Karpas-422 (cell line): ENCODE measurements around the gene DHCR7. TPM values are rescaled to one million over a fixed set of nuclear protein-coding genes. Genes with fewer than 3 reads are reported as not detected.

Source experiments
- DNase-seq: peaks from one replicate; pipeline ENCODE4 v3.0.0-alpha.2; 2015
- H2AFZ ChIP-seq: fragments of 200-600 bp; sonication (generic); 2 replicates; pipeline ENCODE4 v1.6.1; 2014; ENCODE audit warnings: antibody characterized with exemption, low read length, mixed read lengths
- H3K27ac ChIP-seq: fragments of 200-600 bp; sonication (generic); 2 replicates; pipeline ENCODE4 v1.5.1; 2014; ENCODE audit warnings: mild to moderate bottlenecking, low read length, moderate library complexity
- H3K27me3 ChIP-seq: fragments of 200-600 bp; sonication (generic); 2 replicates; pipeline ENCODE4 v1.6.1; 2014; ENCODE audit warnings: low read length, mixed read lengths
- H3K36me3 ChIP-seq: fragments of 200-600 bp; sonication (generic); 2 replicates; pipeline ENCODE4 v1.6.1; 2014; ENCODE audit warnings: low read length, mixed read lengths; ENCODE audit not compliant: insufficient read depth
- H3K4me1 ChIP-seq: fragments of 200-600 bp; sonication (generic); 2 replicates; pipeline ENCODE4 v1.6.1; 2014; ENCODE audit warnings: mild to moderate bottlenecking, low read length, mixed read lengths
- H3K4me2 ChIP-seq: fragments of 200-600 bp; sonication (generic); 2 replicates; pipeline ENCODE4 v1.6.1; 2014; ENCODE audit warnings: low read length, low read depth, mild to moderate bottlenecking; ENCODE audit not compliant: poor library complexity, severe bottlenecking
- H3K4me3 ChIP-seq: fragments of 200-600 bp; sonication (generic); 2 replicates; pipeline ENCODE4 v1.5.1; 2014; ENCODE audit warnings: mild to moderate bottlenecking, antibody characterized with exemption, low read length, mixed read lengths
- H3K79me2 ChIP-seq: fragments of 200-600 bp; sonication (generic); 2 replicates; pipeline ENCODE4 v1.6.1; 2014; ENCODE audit warnings: mild to moderate bottlenecking, low read length, mixed read lengths
- H3K9ac ChIP-seq: fragments of 200-600 bp; sonication (generic); 2 replicates; pipeline ENCODE4 v1.6.0; 2014; ENCODE audit warnings: low read length
- H3K9me2 ChIP-seq: fragments of 200-600 bp; sonication (generic), shearing (Covaris generic); replicated peaks from 2 replicates; pipeline ENCODE4 v1.6.0; 2014; ENCODE audit warnings: mild to moderate bottlenecking, low read length, moderate library complexity; ENCODE audit not compliant: insufficient read depth
- H3K9me3 ChIP-seq: fragments of 300-700, 200-600 bp; sonication (generic); 2 replicates; pipeline ENCODE4 v1.6.1; 2014; ENCODE audit warnings: low read length, mixed read lengths
- H4K20me1 ChIP-seq: fragments of 200-600 bp; sonication (generic); 2 replicates; pipeline ENCODE4 v1.6.1; 2014; ENCODE audit warnings: mild to moderate bottlenecking, antibody characterized with exemption, low read length, low read depth; ENCODE audit not compliant: insufficient read depth
- total RNA-seq: library from RNA; depleted of rRNA; stranded (reverse); fragments of >200 nt; shearing (Covaris generic); gene quantifications from 2 replicates; pipeline ENCODE4 v1.2.3, GENCODE V29; 2014; ENCODE audit warnings: low replicate concordance

DHCR7 gene
- total RNA-seq, 1 experiment from 2014 or later: 65.3 TPM

DNA sequence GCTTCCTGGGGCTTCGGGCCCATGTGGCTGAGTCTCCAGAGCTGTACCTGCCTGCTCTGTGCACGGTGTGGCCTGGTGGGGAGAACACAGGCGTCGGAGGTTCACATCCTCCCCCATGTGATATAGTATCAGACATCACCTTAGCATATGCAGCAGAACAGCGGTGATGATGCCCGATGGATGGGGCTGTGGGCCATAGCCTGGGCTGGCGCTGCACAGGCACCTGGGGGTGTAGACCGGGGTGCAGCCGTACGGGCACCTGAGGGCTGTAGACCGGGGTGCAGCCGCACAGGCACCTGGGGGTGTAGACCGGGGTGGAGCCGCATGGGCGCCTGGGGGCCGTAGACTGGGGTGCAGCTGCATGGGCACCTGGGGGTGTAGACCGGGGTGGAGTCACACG lies 34.0 kb upstream of the DHCR7 start:
- peaks cover 14% of the 10 kb centered on the region for H3K36me3 ChIP-seq

GRCh38 chr11:71481101-71481960 lies 33.1 kb upstream of the DHCR7 start:
- H3K4me2 ChIP-seq: no peak overlapping the region
- H3K79me2 ChIP-seq: no peaks in the 10 kb centered on the region
- no peaks in the 10 kb centered on the region for H4K20me1 ChIP-seq
- H3K9ac ChIP-seq: no peak overlapping the region
- no peak overlapping the region for H2AFZ ChIP-seq
- no peak overlapping the region for H3K27ac ChIP-seq
- no peak overlapping the region for H3K4me3 ChIP-seq
- H3K27me3 ChIP-seq: no peaks in the 10 kb centered on the region
- DNase-seq: no peak
- no peaks in the 10 kb centered on the region for H3K9me2 ChIP-seq
- H3K4me1 ChIP-seq: no peaks in the 10 kb centered on the region
- H3K9me3 ChIP-seq: no peaks in the 10 kb centered on the region
- peaks cover 14% of the 10 kb centered on the region for H3K36me3 ChIP-seq

More for the DNA sequence above, 34.0 kb upstream of the DHCR7 start:
- H3K4me2 ChIP-seq: no peak overlapping the region
- no peaks in the 10 kb centered on the region for H3K27me3 ChIP-seq
- no peaks in the 10 kb centered on the region for H3K79me2 ChIP-seq
- H3K9ac ChIP-seq: no peak overlapping the region
- H2AFZ ChIP-seq: no peak overlapping the region
- no peaks in the 10 kb centered on the region for H3K9me3 ChIP-seq
- no peak overlapping the region for H3K4me3 ChIP-seq
- no peaks in the 10 kb centered on the region for H3K4me1 ChIP-seq
- H3K27ac ChIP-seq: no peak overlapping the region
- no peaks in the 10 kb centered on the region for H3K9me2 ChIP-seq
- DNase-seq: no peak
- H4K20me1 ChIP-seq: no peaks in the 10 kb centered on the region

DNA sequence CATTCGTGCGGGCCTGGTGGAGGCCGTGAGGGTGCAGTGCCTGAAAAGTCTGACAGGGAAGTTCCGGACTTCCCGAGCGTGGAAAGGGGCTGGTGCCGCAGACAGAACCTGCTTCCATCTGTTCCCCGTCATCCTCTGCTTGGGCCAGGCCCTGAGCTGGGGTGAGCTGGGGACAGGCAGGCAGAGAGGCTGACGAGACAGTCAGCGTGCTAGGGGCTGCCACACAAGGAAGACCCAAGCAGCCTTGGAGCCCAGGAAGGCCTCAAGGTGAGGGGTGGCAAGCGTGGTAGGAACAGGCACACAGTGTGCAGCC lies 30.3 kb upstream of the DHCR7 start:
- Histone ChIP-seq H2AFZ (no peak overlapping the region), H3K79me2 (no peaks in the 10 kb centered on the region), H3K27ac (no peak overlapping the region), H3K27me3 (no peaks in the 10 kb centered on the region), H3K9me3 (no peaks in the 10 kb centered on the region), H3K36me3 (peaks cover 11% of the 10 kb centered on the region), H3K4me2 (no peak overlapping the region), H4K20me1 (no peaks in the 10 kb centered on the region), H3K9me2 (no peaks in the 10 kb centered on the region), H3K9ac (no peak overlapping the region), H3K4me1 (no peaks in the 10 kb centered on the region), H3K4me3 (no peak overlapping the region)
- no peak for DNase-seq

DNA sequence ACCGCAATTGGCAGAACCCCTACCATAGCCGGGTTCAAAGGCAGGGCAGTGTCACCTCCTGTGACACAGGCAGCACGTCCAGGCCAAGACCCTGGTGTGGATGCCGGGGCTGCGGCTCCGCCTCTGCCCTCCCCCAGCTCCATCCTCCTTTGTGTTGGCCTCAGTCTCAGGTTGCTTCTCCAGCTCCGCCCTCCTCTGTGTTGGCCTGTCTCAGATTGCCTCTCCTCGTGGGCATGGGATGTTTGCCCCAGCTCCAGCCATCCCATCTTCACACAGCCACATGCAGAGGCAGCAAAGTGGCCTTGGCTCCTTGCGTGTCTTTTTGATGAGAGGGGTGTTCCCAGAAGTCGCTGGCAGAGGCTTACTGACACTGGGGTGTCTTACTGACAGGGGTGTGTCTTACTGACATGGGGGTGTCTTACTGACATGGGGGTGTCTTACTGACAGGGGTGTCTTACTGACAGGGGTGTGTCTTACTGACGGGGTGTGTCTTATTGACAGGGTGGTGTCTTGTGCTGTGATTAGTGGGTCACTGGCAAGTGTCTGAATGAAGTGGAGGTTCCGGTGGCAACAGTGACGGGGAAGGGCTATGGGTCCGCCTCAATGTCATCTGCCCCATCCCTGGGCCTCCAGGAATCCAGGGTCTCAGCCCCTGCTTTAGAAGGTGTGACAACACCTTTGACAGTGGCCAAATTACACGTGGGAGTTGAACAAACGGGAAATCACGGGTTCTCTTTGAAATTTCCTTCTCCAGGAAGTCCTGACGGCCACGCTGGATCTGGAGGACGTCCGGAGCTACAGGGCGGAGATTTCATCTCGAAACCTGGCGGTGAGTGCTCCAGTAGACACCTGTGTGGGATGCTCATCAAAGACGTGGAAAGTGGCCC lies 29.7 kb upstream of the DHCR7 start:
- no peak overlapping the region for H3K27ac ChIP-seq
- H3K9me2 ChIP-seq: no peaks in the 10 kb centered on the region
- H4K20me1 ChIP-seq: no peaks in the 10 kb centered on the region
- no peaks in the 10 kb centered on the region for H3K4me1 ChIP-seq
- no peaks in the 10 kb centered on the region for H3K27me3 ChIP-seq
- no peak overlapping the region for H3K4me2 ChIP-seq
- DNase-seq: no peak
- no peak overlapping the region for H2AFZ ChIP-seq
- H3K4me3 ChIP-seq: no peak overlapping the region
- H3K9ac ChIP-seq: no peak overlapping the region
- H3K9me3 ChIP-seq: no peaks in the 10 kb centered on the region
- H3K79me2 ChIP-seq: no peaks in the 10 kb centered on the region
- peaks cover 5% of the 10 kb centered on the region for H3K36me3 ChIP-seq

DNA sequence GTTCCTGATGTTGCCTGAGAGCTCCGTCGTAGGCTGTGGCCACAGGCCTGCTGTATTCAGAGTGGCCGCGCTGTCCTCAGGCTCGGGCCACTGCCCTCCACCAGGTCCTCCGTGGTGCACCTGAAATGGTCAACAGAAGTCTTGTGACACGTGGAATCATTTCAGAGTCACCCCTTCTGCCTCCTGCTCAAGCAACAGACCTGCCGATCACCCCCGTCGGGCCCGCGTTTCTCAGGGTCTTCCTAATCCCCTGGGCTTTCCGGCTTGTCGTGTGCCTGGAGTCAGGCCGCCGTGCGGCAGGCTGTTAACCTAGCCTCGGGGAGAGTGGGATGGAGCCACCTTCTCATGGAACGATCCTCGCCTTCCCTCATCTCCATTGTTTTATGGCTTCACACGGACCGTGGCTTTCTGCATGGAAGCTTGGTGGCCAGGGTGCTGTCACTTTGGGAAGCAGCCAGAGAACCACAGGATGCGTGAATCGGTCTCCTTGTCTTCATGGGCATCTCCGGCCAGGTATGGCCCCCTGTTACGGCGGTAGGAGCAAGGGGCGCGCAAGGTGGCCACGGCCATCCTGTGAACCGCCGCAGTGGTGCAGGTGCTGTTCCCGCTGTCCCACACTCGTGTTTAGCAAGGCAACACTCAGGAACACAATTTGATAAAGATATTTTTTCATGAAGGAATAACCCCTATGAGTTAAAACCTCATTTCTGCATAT lies 28.9 kb upstream of the DHCR7 start:
- H4K20me1 ChIP-seq: no peaks in the 10 kb centered on the region
- H3K4me1 ChIP-seq: no peaks in the 10 kb centered on the region
- no peaks in the 10 kb centered on the region for H3K9me2 ChIP-seq
- H3K36me3 ChIP-seq: peaks cover 3% of the 10 kb centered on the region; the same call in 1 of the 2 replicates
- no peaks in the 10 kb centered on the region for H3K79me2 ChIP-seq
- no peak overlapping the region for H3K4me3 ChIP-seq
- no peak overlapping the region for H3K9ac ChIP-seq
- no peaks in the 10 kb centered on the region for H3K27me3 ChIP-seq
- no peak overlapping the region for H2AFZ ChIP-seq
- no peaks in the 10 kb centered on the region for H3K9me3 ChIP-seq
- H3K27ac ChIP-seq: no peak overlapping the region
- no peak for DNase-seq
- H3K4me2 ChIP-seq: no peak overlapping the region

DNA sequence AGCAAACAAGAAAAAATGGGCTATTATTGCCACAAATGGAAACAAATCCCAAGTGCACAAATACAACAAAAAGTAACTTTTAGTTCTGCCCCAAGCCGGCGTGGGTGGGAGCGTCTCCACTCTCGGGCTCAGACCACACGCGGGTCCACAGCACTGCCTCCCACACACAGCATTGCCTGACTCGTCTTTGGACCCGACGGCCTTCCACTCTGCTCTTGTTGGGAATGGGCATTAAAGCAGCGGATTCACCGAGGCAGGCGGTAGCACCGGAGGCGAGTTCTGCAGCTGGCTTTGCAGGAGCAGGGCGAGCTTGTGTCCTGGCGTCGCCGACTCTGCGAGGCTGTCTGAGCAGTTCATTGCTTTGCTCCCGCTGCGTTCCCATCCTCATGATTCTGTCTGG lies 27.8 kb upstream of the DHCR7 start:
- Histone ChIP-seq H2AFZ (no peak overlapping the region), H3K9ac (no peak overlapping the region), H3K36me3 (no peaks in the 10 kb centered on the region; the same call in 1 of the 2 replicates), H3K4me2 (no peak overlapping the region), H3K27ac (no peak overlapping the region), H3K4me1 (no peaks in the 10 kb centered on the region), H4K20me1 (no peaks in the 10 kb centered on the region), H3K27me3 (no peaks in the 10 kb centered on the region), H3K9me2 (no peaks in the 10 kb centered on the region), H3K79me2 (no peaks in the 10 kb centered on the region), H3K4me3 (no peak overlapping the region), H3K9me3 (no peaks in the 10 kb centered on the region)
- no peak for DNase-seq

DNA sequence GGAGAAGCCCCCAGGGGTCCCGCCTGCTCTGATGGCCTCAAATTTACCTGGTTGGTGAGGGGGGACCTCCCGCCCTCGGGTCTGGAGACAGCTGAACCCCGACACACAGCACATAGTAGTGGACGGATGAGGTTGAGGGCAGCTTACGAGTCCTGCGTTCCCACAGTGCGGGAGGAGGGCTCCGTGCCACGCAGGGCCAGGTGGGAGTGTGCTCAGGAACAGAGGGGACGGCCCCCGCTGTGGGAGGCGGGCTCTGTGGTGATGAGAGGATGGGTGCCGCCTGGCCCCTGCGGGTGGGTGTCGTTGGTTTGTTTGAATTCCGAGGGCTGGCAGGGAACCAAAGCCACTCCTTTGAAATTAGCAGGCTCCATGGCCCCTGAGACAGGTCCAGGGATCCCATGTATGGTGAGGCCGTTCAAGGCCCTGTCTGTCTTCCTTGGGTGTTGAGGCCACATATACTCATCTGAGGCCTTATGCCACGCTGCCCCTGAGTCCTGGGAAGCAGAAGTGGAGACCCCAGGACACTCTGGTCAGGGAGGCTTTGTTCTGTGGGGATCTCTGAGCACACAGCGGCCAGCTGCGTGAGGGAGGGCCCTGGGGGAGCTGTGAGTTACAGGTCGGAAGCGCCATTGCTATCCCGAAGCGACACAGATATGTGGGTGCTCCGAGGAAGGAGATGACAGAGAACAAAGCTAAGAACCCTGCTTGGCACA lies 26.7 kb upstream of the DHCR7 start:
- Histone ChIP-seq H3K27ac (no peak overlapping the region), H3K9me2 (no peaks in the 10 kb centered on the region), H3K36me3 (no peaks in the 10 kb centered on the region; the same call in 1 of the 2 replicates), H3K4me1 (no peaks in the 10 kb centered on the region), H3K27me3 (no peaks in the 10 kb centered on the region), H3K4me2 (no peak overlapping the region), H3K9me3 (no peaks in the 10 kb centered on the region), H2AFZ (no peak overlapping the region), H3K4me3 (no peak overlapping the region), H4K20me1 (no peaks in the 10 kb centered on the region), H3K79me2 (no peaks in the 10 kb centered on the region), H3K9ac (no peak overlapping the region)
- DNase-seq: no peak
